Psoas muscle (tissue), 8 donors: ENCODE measurements around the gene LARP1B. TPM values are rescaled to one million over a fixed set of nuclear protein-coding genes. Genes with fewer than 3 reads are reported as not detected.
"Not testable (repeated sequence)": the region's sequence is repeated elsewhere in the genome, so short reads cannot be mapped to it uniquely, and the experiment has no call there.

Source experiments
- ATAC-seq, 4 donors: fragments of 200-7000 bp; cut with Tn5 transposase; one replicate each; pipeline ENCODE4 v1.9.1; 2020; ENCODE audit warnings: moderate library complexity in 3 of 4, mild to moderate bottlenecking in 2 of 4
- DNase-seq, 2 donors: peaks; one replicate each; pipeline ENCODE4 v3.0.0-alpha.2; 2020
- H3K27ac ChIP-seq: fragments of 200-600 bp; one replicate; pipeline ENCODE4 v1.8.0; 2022
- H3K27me3 ChIP-seq, 3 donors: fragments of 200-600 bp in 1 of 3; one replicate each; pipeline versions ENCODE4 v1.6.1 to v1.8.0; 2013 to 2022; ENCODE audit warnings: low read length in 2 of 3, mild to moderate bottlenecking in 2 of 3, moderate library complexity in 1 of 3; ENCODE audit not compliant: insufficient read depth in 3 of 3
- H3K36me3 ChIP-seq, 2 donors: fragments of 200-600 bp in 1 of 2; one replicate each; pipeline versions ENCODE4 v1.6.1 to v1.8.0; 2013 to 2022; ENCODE audit warnings: low read depth in 1 of 2, mild to moderate bottlenecking in 1 of 2, moderate library complexity in 1 of 2; ENCODE audit not compliant: insufficient read depth in 1 of 2
- H3K4me1 ChIP-seq: fragments of 200-600 bp; one replicate; pipeline ENCODE4 v1.8.0; 2022
- H3K4me3 ChIP-seq: fragments of 200-600 bp; one replicate; pipeline ENCODE4 v1.8.0; 2022; ENCODE audit warnings: mild to moderate bottlenecking
- H3K9me3 ChIP-seq: fragments of 200-600 bp; one replicate; pipeline ENCODE4 v1.8.0; 2022
- CTCF ChIP-seq: fragments of 200-600 bp; IDR thresholded peaks from one replicate; pipeline ENCODE4 v1.8.0; 2022; ENCODE audit warnings: antibody characterized with exemption
- WGBS, 3 donors: extraction: QIAGEN DNeasy Blood & Tissue Kit; methylation state at CpG; one replicate each; pipeline versions ENCODE4 v1.1.6 to v1.1.7; 2013; 5-methylcytosine and 5-hydroxymethylcytosine counted together
- intact Hi-C, 2 donors: fragments of 100-400 bp; cut with DNase I; formaldehyde crosslinking; loops; one replicate each; pipeline versions ENCODE4 v1.11.0 to v1.14.2; 2022
- polyA plus RNA-seq, 3 donors: library from polyadenylated mRNA; stranded (reverse); fragments of 200-250 nt; gene quantifications; one replicate each; pipeline ENCODE4 v1.2.3, GENCODE V29; 2013
- total RNA-seq, 4 donors: library from RNA; stranded (reverse); fragmentation: NEBNext Ultra II Directional in 2 of 4; extraction: Animal tissue kit (Norgen Biotek cat#: 25700) in 2 of 4; gene quantifications; one replicate each; pipeline versions ENCODE4 v1.2.1 to v1.2.4, GENCODE V29; 2021 to 2023
- donor health status: healthy with polysubstance abuse.
- donor health status: DM: no; HTN: no; CAD: no; lungs with moderate emphysema.
- donor health status: Bipolar disorder and iron deficiency.
- donor health status: healthy.
- donor health status: DM: yes; HTN: yes; CAD: no.
- donor health status: DM: no; HTN: no; CAD: no.
- donor health status: DM: no; HTN: no; CAD: no.
- donor health status: DM: yes; HTN: yes; CAD: no.

LARP1B gene
- total and polyA plus RNA-seq, 7 donors = 8.3 to 23.6 (median 16.6) TPM

GRCh38 chr4:128060121-128060698 lies 902 bp upstream of the LARP1B start:
- H3K4me1 ChIP-seq = peaks cover 15% of the 10 kb centered on the region
- no peaks in the 10 kb centered on the region for H3K9me3 ChIP-seq
- 19 to 24% (median 23%) methylated on average over 21 of the region's 21 CpGs for WGBS, 3 donors
- DNase-seq (no peak), ATAC-seq (no peak)
- peak overlapping the region; percentile 97 for H3K27ac ChIP-seq
- no peaks in the 10 kb centered on the region for H3K36me3 ChIP-seq
- intact Hi-C loops = loop anchor here in 1 of 2 donors (2.0 to 5.0 kb wide), 2 partner anchors 95 to 278 kb away; partner anchors contain the start of genes ABHD18, HSPA4L and MFSD8
- H3K27me3 ChIP-seq = no peaks in the 10 kb centered on the region
- H3K4me3 ChIP-seq = peak overlapping the region; percentile 84
- TF ChIP-seq CTCF = no peak

- intact Hi-C loops = loop anchor here in 1 of 2 donors (2.0 to 5.0 kb wide), 2 partner anchors 97 to 280 kb away; partner anchors contain the start of genes ABHD18, HSPA4L and MFSD8
- ATAC-seq (peak; percentile 33 to 49 (median 48)), DNase-seq (peak; percentile 67 to 76)
- Histone ChIP-seq H3K9me3 (no peaks in the 10 kb centered on the region), H3K36me3 (no peaks in the 10 kb centered on the region), H3K27me3 (no peaks in the 10 kb centered on the region), H3K4me3 (peak overlapping the region; percentile 84), H3K4me1 (peaks cover 21% of the 10 kb centered on the region), H3K27ac (peak overlapping the region; percentile 97)
- no peak for TF ChIP-seq CTCF
- WGBS, 3 donors = 0 to 1% (median 0%) methylated on average over 49 to 101 of the region's 101 CpGs
Measured at GRCh38 chr4:128061566-128062536, 739 bp downstream of the LARP1B start.

GRCh38 chr4:128066453-128066820 lies 5.3 kb downstream of the LARP1B start:
- intact Hi-C loops = not testable (repeated sequence)

GRCh38 chr4:128068918-128069317 lies 7.8 kb downstream of the LARP1B start:
- WGBS, 3 donors = 89 to 96% (median 93%) methylated on average over 3 of the region's 3 CpGs
- no peak overlapping the region for H3K4me3 ChIP-seq
- DNase-seq = no peak
- no peaks in the 10 kb centered on the region for H3K36me3 ChIP-seq
- intact Hi-C loops = no loop called here
- H3K9me3 ChIP-seq = no peaks in the 10 kb centered on the region
- peaks cover 16% of the 10 kb centered on the region for H3K4me1 ChIP-seq
- H3K27ac ChIP-seq = no peak overlapping the region
- ATAC-seq = no peak
- H3K27me3 ChIP-seq = no peaks in the 10 kb centered on the region
- no peak for TF ChIP-seq CTCF

More at GRCh38 chr4:128066453-128066820, 5.3 kb downstream of the LARP1B start:
- not testable (repeated sequence) for H3K4me3 ChIP-seq, H3K9me3 ChIP-seq, DNase-seq, ATAC-seq, H3K27ac ChIP-seq, H3K36me3 ChIP-seq, H3K27me3 ChIP-seq
- H3K4me1 ChIP-seq = peaks cover 21% of the 10 kb centered on the region
- WGBS, 3 donors = 94 to 97% (median 97%) methylated on average over 8 to 10 of the region's 10 CpGs

GRCh38 chr4:128076464-128076863 lies 15.4 kb downstream of the LARP1B start:
- intact Hi-C loops = no loop called here
- ATAC-seq = no peak
- no peak for TF ChIP-seq CTCF
- Histone ChIP-seq H3K4me1 (no peaks in the 10 kb centered on the region), H3K36me3 (peaks cover 0 to 59% of the 10 kb centered on the region in 2 donors), H3K4me3 (no peak overlapping the region), H3K9me3 (no peaks in the 10 kb centered on the region), H3K27ac (no peak overlapping the region), H3K27me3 (no peaks in the 10 kb centered on the region)
- 87 to 96% (median 91%) methylated on average over 4 of the region's 4 CpGs for WGBS, 3 donors
- no peak for DNase-seq

GRCh38 chr4:128095293-128095692 lies 34.2 kb downstream of the LARP1B start:
- ATAC-seq, H3K4me1 ChIP-seq, H3K27ac ChIP-seq, H3K4me3 ChIP-seq, DNase-seq, H3K9me3 ChIP-seq, intact Hi-C loops, H3K27me3 ChIP-seq: not testable (repeated sequence)
- H3K36me3 ChIP-seq = peaks cover 4 to 87% of the 10 kb centered on the region in 2 donors
- 85 to 91% (median 88%) methylated on average over 6 of the region's 6 CpGs for WGBS, 3 donors
